ENCODE measurements around the gene CLASP1. TPM values are rescaled to one million over a fixed set of nuclear protein-coding genes. Genes with fewer than 3 reads are reported as not detected.
"Not testable (repeated sequence)": the region's sequence is repeated elsewhere in the genome, so short reads cannot be mapped to it uniquely, and the experiment has no call there.

The CLASP1 gene
- total RNA-seq, 1 donor from 2014 or later, result 64.4 TPM

DNA sequence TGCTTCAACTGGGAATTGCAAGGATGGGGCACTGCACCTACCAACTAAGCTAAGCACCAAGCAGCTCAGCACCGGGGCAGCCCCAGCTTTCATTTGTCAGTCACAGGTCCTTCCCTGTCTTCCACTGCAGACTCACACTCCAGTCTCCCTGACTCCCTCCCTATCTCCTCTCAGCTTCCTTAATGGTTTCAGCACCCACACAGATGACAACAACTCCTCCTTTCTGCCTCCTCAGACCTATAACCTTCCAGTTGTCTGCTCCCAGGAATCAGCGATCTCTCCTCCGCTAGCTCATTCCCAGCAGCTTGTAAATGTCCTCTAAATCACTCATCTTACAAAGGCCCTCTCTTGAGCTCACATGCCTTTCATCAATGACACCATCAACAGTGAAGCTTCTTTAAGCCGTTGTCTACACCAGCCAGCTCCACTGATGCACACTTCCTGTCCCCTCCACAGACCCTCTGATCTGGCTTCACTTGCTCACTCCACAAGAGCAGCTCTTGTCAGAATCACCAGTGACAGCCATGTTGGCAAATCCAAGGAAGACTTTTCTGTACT lies 32.1 kb downstream of the CLASP1 start:
- DNase-seq (ENCODE audit: low spot score), result no peak

DNA sequence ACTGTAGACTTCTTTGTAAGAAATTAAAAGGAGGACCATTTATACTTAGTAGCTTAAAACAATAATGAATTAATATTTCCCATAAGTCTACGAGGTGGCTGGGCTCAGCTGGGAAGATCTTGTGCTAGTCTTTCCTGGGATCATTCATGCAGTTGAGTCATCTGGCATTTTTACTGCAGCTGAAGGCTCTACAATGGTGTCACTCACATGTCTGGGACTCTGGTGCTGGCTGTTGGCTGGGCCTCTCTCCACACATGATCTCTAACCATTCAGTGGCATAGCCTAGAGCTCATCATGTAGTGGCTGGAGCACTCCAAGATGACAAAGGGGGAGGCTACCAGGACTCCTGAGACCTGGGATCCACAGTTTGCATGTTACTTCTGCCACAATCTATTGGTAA lies 35.5 kb downstream of the CLASP1 start:
- DNase-seq (ENCODE audit: low spot score), result no peak

DNA sequence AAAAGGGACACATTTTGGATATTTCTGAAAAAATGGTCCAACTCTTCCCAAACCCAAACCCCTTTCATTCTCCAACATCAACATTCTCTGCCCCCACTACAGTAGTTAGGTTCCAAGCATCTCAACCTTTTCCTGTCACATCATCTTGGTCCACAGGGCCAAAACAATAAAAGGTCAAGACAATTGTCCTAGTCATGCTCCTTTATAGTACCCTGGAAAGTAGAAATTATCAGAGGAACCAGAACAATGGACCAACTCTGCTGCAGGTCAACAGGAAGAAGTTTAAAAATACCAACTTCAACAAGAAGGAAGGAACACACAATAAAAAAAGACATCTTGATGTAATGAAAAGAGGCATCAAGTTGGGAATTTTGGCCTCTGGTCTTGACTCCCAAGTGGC lies 36.1 kb downstream of the CLASP1 start:
- no peak for DNase-seq (ENCODE audit: low spot score)

DNA sequence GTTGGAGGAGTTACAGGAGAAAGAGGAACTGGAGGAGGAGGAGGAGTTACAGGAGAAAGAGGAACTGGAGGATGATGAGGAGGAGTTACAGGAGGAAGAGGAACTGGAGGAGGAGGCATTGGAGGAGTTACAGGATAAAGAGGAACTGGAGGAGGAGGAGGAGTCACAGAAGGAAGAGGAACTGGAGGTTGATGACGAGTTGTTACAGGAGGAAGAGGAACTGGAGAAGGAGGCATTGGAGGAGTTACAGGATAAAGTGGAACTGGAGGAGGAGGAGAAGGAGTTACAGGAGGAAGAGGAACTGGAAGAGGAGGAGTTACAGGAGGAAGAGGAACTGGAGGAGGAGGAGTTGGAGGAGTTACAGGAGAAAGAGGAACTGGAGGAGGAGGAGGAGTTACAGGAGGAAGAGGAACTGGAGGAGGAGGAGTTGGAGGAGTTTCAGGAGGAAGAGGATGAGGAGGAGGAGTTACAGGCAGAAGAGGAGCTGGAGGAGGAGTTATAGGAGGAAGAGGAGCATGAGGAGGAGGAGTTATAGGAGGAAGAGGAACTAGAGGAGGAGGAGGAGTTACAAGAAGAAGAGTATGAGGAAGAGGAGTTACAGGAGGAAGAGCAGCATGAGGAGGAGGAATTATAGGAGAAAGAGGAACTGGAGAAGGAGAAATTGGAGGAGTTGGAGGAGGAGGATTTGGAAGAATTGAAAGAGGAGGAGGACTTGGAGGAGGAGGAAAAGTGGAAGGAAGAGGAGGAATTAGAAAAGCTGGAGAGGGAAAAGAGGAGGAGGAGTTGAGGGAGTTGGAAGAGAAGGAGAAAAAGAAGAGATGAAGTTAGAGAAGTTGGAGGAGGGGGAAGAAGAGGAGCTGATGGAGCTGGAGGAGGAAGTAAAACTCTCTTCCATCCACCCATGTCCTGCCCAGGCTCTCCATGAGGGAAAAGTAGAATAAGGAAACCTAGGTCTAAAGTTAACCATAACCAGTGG lies 37.2 kb downstream of the CLASP1 start:
- DNase-seq (ENCODE audit: low spot score), result no peak

DNA sequence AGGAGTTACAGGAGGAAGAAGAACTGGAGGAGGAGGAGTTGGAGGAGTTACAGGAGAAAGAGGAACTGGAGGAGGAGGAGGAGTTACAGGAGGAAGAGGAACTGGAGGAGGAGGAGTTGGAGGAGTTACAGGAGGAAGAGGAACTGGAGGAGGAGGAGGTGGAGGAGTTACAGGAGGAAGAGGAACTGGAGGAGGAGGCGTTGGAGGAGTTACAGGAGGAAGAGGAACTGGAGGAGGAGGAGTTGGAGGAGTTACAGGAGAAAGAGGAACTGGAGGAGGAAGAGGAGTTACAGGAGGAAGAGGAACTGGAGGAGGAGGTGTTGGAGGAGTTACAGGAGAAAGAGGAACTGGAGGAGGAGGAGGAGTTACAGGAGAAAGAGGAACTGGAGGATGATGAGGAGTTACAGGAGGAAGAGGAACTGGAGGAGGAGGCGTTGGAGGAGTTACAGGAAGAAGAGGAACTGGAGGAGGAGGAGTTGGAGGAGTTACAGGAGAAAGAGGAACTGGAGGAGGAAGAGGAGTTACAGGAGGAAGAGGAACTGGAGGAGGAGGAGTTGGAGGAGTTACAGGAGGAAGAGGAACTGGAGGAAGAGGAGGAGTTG lies 38.1 kb downstream of the CLASP1 start:
- not testable (repeated sequence) for DNase-seq (ENCODE audit: low spot score)

DNA sequence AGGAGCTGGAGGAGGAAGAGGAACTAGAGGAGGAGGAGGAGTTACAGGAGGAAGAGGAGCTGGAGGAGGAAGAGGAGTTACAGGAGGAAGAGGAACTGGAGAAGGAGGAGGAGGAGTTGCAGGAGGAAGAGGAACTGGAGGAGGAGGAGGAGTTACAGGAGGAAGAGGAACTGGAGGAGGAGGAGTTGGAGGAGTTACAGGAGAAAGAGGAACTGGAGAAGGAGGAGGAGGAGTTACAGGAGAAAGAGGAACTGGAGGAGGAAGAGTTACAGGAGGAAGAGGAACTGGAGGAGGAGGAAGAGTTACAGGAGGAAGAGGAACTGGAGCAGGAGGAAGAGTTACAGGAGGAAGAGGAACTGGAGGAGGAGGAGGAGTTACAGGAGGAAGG lies 38.8 kb downstream of the CLASP1 start:
- DNase-seq (ENCODE audit: low spot score), result not testable (repeated sequence)

DNA sequence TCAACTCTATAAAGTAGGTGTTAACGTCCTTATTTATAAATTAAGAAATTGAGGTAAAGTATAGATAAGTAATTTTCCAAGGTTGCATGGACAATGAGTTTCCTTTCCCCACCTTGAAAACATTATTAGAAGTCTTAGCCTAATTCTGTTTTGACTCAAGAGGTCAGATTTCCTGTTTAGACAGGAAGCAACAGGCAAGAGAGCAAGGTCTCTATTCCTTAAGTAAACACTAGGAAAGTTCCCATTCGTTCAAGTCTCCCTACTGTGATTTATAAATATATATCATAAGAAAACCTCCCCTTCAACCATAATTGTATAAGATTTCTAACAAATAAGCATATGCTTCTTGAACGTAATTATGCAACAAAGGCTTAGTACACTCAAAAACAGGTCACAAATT lies 40.3 kb downstream of the CLASP1 start:
- DNase-seq (ENCODE audit: low spot score), result no peak

DNA sequence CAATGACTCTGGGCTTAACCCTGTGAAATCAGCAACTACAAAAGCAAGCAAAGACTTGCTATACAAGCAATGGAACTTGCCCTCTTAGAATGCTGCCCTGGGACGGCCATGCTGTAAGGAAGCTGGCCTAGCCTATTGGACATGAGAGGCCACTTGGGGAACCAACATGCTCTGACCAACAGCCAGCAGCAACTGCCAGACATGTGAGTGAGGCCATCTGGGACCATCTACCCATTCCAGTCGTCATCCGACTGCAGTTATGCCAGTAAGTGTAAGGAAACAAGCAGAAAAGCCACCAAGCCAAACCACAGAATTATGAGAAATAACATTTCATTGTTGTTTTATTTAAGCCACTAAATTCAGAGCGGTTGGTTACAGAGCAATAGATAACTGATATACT lies 40.9 kb downstream of the CLASP1 start:
- DNase-seq (ENCODE audit: low spot score), result no peak

DNA sequence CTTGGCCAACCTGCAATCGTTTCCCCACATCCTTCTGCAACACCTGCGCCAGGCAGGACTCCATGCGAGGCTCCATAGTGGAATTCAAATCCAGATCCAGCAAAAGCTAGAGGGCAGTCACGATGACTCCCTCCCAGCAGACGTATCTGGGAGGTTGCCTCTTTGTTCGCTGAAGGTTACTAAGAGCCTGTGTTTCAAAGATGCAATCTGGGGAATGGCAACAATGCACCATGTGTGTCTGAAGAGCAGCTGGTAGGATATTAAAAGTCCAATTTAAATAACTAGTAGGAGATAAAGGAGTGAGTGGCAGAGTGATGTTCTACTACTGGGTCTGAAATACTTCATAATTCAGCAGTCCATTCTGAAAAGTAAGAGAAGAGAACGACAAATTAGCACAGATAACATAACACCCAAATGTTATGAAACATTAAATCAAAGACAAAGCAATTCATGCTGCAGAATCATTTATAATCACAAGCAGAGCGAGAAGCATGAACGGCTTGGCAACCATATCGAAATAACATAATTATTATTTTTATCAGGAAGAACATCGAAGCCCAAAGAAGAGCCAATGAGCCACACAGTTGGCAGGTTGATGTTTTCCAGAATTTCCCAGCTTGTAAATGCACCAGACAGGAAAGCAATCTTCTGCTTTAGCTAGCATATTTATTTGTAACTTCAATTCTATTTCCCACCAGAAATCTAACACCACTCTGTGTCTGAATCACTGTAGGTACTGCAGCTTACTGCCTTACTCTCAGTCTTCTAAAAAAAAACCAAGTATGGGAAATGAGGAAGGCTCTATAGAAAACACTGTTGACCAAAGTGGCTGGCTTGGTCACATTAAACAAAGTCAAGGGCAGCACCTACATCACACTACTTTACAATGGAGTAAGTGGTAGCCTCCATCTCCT lies 43.2 kb downstream of the CLASP1 start:
- no peak for DNase-seq (ENCODE audit: low spot score)

DNA sequence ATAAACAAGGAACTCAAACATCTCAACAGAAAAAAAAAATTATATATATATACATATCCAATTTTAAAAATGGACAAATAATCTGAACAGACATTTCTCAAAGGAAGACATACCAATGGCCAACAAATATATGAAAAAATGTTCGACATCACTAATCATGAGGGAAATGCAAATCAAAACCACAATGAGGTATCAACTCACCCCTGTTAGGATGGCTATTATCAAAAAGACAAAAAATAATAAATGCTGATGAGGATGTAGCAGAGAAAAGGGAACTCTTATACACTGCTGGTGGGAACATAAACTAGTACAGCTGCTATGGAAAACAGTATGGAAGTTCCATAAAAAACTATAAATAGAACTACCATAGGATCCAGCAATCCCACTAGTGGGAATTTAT lies 46.1 kb downstream of the CLASP1 start:
- no peak for DNase-seq (ENCODE audit: low spot score)

DNA sequence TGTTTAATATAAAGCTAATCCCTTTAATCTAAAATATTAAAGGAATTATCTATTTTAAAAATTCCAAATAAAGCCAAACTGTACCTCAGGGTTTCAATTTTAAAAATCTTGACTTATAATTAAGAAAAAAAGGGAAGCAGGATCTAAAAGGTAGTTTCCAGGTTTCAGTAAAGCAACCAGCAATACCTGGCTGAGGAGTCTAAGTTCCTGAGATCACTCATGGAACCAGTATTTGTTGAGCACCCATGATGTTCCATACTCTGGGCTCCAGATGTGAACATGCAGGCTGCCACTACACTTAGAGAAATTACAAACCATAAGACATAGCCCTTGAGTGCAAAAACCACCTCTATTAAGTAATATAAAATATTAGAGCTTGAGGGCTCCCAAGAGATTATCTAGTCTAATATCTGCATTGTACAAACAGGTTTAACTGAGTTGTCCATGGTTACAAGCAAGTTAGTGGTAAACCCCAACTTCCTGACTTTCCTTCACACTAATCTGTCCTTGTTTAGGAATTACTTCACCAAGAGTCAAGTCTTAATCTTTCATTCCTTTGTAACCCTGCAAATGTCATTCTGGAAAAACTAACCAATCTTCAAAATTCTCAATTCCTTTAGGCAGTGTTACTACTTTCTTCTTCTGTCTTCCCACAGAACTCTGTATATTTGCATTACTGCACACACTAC lies 49.2 kb downstream of the CLASP1 start:
- DNase-seq (ENCODE audit: low spot score), result no peak

DNA sequence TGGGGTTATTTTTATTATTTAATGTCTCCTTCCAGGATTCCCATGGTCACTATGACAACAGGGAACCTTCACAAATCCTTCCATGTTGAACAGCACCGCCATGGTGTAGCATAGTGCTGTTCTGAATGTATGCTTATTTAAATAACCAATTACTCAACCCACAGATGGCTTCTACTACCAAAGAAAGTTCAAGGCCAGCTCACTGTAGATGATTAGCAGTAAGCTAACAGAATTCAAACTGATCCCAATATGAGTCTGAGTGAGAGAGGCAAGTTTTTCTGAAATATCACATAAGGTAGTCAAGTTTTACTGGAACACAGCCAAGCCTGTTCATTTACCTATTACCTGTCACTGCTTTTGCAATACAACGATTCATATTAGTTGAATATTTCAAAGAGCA lies 51.2 kb downstream of the CLASP1 start:
- no peak for DNase-seq (ENCODE audit: low spot score)

DNA sequence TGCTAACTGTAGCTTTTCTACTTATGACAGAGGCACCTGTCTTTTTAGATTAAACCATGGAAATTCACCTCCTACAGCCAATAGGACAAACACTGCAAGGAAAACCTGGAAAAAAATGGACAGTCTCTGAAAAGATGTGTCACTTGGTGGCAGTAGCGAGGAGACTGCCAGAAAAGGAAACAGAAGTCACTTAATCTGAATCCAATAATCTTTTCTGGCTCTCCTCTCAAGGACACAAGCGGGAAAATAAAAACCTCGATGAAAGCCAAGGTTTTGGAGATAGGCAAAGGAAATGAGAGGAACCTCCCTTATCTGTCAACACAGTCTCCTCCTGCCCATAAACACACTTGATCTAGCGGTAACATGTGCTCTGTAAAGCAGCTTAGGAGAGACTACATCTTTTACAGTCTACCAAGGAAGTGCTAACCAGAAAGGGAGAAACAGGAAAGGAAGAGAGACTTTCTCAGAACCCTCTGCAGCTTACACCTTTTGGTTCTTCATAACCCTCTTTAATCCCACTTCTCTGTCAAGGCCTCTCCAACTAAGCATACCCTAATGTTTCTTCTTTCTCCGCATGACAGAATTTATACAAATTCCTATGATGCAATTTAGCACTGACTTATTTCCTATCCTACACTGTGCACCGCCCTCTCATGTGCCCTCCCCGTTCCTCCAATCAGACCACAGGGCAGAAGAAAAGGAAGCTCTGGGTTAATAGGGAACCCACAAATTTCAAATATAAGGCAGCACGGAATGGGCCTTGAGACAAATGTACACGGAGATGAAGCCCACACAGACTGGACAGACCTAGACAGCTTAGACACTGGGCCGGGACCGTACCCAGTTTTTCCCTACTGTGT lies 52.8 kb downstream of the CLASP1 start:
- DNase-seq (ENCODE audit: low spot score), result no peak

DNA sequence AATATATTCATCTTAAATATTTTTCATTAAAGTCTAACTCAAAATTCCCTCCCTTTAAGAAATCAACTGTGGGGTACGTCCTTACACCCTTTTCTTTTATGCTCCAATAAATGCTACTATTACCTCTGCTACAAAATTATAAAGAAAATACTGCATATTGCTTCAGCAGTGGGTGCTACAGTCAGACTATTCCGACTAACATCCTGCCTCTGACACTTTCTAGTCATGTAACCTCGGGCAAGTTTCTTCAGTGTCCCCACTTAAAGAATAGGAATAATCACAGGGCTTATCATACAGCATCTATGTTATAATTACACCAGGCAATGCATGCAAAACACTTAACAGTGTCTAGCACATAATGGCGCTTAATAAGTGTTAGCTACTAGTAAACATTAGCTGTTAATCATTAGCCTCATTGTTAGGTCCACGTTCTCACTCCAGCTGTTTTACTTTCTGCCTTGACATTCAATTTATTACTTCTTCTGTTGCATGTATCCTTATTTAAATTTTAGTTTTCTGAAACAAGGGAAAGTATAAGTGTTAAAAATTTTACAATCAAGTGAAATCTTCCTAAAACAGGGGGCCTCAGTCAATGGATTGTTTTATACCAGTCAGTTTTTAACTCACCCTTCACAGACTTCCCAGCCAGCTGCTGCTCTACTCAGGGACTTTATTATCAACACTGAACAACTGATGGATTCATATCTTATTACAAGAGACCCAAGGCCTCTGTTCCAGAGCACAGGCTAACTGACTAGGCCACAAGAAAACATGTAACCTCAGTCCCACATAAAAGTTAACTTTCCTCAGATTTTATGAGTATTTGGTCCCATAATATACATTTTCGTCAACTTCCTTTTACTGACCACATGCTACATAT lies 54.0 kb downstream of the CLASP1 start:
- DNase-seq (ENCODE audit: low spot score), result no peak

DNA sequence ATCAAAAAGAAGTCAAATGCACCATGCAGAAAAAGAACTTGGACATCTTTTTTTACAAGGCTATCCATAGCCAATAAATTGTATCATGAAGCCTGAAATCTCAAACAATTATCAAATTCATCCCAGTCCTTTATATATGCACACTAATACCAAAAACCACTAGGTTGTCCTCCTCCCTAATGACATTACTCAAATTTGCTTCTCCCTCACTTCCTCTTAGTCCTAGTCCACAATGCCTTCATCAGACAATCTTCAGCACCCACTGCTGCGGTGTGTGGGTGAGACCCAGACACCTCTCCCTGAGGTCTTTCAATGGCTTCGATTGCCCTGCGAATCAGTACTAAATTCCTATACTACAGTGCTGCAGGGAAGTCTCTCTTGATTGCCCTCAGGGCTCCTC lies 58.1 kb downstream of the CLASP1 start:
- DNase-seq (ENCODE audit: low spot score), result no peak

DNA sequence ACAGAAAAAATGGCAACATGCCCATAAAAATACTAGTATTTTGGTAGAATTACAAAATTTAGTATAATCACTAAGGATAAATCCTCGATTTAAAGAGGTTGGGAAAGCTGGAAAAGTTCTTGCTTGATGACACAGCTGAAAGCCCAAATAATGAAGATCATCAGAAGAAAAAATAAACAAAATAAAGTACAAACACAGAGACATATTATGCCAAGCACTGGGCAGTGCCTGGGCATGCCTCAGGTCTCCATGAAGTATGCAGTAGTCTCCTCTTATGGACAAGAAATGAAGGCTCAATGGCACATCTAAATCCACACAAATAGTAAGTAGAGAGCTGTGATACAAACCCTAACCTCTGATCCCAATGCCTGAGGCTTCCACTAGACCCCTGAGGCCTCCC lies 60.9 kb downstream of the CLASP1 start:
- no peak for DNase-seq (ENCODE audit: low spot score)

DNA sequence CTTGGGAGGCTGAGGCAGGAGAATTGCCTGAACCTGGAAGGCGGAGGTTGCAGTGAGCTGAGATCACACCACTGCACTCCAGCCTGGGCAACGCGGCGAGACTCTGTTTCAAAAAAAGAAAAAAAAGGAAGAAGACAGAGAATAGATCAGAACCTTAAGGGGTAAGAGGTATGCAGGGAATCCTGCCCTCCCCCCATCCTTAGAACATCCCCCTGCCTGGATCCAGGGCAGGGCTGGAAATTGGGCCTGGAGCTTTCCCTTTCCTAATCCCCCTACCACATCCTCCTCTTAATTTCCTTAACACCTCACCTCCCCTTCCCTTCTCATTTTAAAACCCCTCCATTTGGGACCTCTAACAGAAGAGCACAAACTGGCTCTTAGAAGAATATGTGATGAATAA lies 62.1 kb downstream of the CLASP1 start:
- DNase-seq (ENCODE audit: low spot score), result no peak

DNA sequence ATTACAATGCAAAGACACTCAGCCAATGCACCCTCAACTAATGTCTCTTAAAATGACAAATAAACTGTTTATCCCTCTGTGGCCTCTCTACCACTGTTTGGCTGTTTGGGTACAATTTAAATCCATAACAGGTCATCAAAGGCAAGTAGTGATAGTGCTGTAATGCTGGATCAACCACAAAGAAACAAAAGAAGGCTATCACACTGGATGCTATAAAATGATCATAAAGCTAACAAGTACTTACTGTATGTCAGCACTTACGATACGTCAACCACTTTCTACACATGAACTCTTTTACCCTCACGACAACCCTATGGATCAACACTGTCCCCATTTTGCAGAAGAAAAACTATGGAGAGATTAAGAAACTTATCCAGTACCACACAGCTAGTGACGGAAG lies 64.5 kb downstream of the CLASP1 start:
- DNase-seq (ENCODE audit: low spot score), result no peak

DNA sequence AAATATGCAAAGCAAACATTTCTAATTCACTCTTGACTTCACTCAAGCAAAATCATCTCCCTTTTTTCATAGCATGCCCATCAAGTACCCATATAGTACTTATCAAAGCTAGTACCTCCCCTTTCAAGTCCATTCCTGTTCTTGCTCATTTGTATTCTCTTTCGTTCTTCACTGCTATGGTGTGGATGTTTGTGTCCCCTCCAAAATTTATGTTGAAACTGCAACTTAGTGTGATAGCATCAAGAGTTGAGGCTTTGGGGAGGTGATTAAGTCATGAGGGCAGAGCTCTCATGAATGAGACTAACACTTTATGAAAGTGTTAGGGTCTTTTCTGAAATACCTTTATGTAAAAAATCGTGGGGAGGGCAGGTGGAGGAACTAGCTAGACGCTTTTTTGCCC lies 65.7 kb downstream of the CLASP1 start:
- no peak for DNase-seq (ENCODE audit: low spot score)
